Lung (tissue), 12 donors: ENCODE measurements around the gene LOXHD1. TPM values are rescaled to one million over a fixed set of nuclear protein-coding genes. Genes with fewer than 3 reads are reported as not detected.

ENCODE experiments used
- ATAC-seq: fragments of 200-7000 bp; cut with Tn5 transposase; one replicate; pipeline ENCODE4 v1.9.1; 2020; ENCODE audit warnings: moderate number of reproducible peaks; ENCODE audit not compliant: insufficient read depth, low FRiP score
- DNase-seq, 3 donors: peaks; one replicate each; pipeline ENCODE4 v3.0.0-alpha.2; 2013 to 2017
- H3K27ac ChIP-seq, 2 donors: one replicate each; pipeline ENCODE4 v1.5.1; 2013; ENCODE audit warnings: mild to moderate bottlenecking in 2 of 2, moderate library complexity in 2 of 2, control low read depth in 1 of 2, inconsistent platforms in 1 of 2, low read depth in 1 of 2, low read length in 1 of 2
- H3K27me3 ChIP-seq, 3 donors: one replicate each; pipeline ENCODE4 v1.5.1; 2013; ENCODE audit warnings: low read length in 2 of 3; ENCODE audit not compliant: control insufficient read depth in 3 of 3, insufficient read depth in 3 of 3
- H3K36me3 ChIP-seq, 4 donors: one replicate each; pipeline ENCODE4 v1.5.1; 2013; ENCODE audit warnings: low read length in 4 of 4, mild to moderate bottlenecking in 1 of 4, moderate library complexity in 1 of 4; ENCODE audit not compliant: control insufficient read depth in 4 of 4, insufficient read depth in 4 of 4
- H3K4me1 ChIP-seq, 5 donors: one replicate each; pipeline ENCODE4 v1.5.1; 2013; ENCODE audit warnings: low read length in 5 of 5, mild to moderate bottlenecking in 2 of 5, moderate library complexity in 1 of 5; ENCODE audit not compliant: control insufficient read depth in 5 of 5, insufficient read depth in 5 of 5
- H3K4me3 ChIP-seq: one replicate; pipeline ENCODE4 v1.5.1; 2013; ENCODE audit warnings: mild to moderate bottlenecking, control low read depth, moderate library complexity
- H3K9ac ChIP-seq, 2 donors: one replicate each; pipeline ENCODE4 v1.5.1; 2013; ENCODE audit warnings: low read length in 2 of 2, control low read depth in 1 of 2; ENCODE audit not compliant: insufficient read depth in 1 of 2
- H3K9me3 ChIP-seq, 4 donors: one replicate each; pipeline ENCODE4 v1.5.1; 2013; ENCODE audit warnings: low read length in 3 of 4, mild to moderate bottlenecking in 1 of 4, moderate library complexity in 1 of 4; ENCODE audit not compliant: control insufficient read depth in 4 of 4, insufficient read depth in 3 of 4
- WGBS, 2 donors: extraction: QIAGEN DNeasy Blood & Tissue Kit; methylation state at CpG; one replicate each; pipeline ENCODE4 v1.1.7; 2013; 5-methylcytosine and 5-hydroxymethylcytosine counted together
- polyA plus RNA-seq, 2 donors: library from polyadenylated mRNA; stranded (reverse); fragments of 200-250 nt; gene quantifications; one replicate each; pipeline ENCODE4 v1.2.1, GENCODE V29; 2013
- total RNA-seq, 2 donors: library from RNA; depleted of rRNA in 1 of 2; stranded (reverse); fragments of >200 nt in 1 of 2; gene quantifications; one replicate each; pipeline ENCODE4 v1.2.1, GENCODE V29; 2014 to 2021
- TF ChIP-seq, protein P1 (sequence below): IDR thresholded peaks from 2 replicates; pipeline ENCODE4 v1.5.1; 2012; ENCODE audit warnings: mild to moderate bottlenecking; ENCODE audit errors: control extremely low read depth, extremely low read depth
- donor health status: control.
- donor health status: control.
- donor health status: Bipolar disorder and iron deficiency.
- donor health status: healthy.
- donor health status: DM: yes; HTN: yes; CAD: no.

Gene LOXHD1
- total and polyA plus RNA-seq, 4 donors = 0.45 to 3.1 (median 1.2) TPM

DNA sequence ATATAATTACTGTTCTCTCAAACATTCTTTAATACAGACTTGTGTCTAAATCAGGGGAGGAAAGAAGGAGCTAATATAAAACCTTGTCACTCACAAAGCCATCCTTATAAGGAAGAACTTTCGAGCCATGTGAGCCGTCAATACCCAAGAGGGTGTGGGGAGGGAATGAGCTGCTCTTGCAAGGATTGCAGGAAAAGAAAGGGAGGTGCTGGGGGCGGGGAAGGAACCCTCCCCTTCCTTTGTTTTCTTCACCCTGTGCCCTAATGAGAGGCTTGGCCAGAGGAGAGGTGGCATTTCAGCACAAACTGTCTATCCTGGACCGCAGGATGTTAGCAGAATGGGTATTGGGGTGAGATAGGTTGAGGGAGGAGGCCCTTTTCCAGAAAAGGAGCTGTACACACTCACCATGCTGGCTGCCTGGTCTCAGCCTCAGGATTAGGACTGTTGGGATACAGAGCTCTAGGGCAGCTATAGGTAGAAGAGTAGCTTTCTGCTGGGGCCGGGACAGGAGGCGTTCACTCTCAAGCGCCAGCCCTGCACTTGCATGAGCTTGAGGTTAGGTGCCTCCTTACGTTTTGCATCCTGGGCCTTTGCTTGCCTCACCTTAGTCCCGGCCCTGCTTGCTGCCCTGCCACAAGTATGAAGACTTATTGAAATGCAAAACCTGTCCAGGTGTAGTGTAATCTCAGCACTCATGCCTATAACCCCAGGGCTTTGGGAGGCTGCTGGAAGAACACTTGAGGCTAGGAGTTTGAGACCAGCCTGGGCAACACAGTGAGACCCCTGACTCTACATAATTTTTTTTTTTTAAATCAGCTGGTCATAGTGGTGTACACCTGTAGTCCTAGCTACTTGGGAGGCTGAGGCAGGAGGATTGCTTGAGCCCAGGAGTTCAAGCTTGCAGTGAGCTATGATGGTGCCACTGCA lies 190.5 kb downstream of the LOXHD1 start:
- Histone ChIP-seq H3K4me3 (no peak overlapping the region), H3K27ac (no peak overlapping the region), H3K27me3 (no peaks in the 10 kb centered on the region), H3K4me1 (peaks cover 0 to 4% (median 0%) of the 10 kb centered on the region in 5 donors), H3K9ac (no peak overlapping the region), H3K9me3 (no peaks in the 10 kb centered on the region), H3K36me3 (no peaks in the 10 kb centered on the region)
- DNase-seq (no peak), ATAC-seq (no peak)
- 60 to 71% methylated on average over 9 of the region's 9 CpGs for WGBS, 2 donors
- TF ChIP-seq, protein P1, sequence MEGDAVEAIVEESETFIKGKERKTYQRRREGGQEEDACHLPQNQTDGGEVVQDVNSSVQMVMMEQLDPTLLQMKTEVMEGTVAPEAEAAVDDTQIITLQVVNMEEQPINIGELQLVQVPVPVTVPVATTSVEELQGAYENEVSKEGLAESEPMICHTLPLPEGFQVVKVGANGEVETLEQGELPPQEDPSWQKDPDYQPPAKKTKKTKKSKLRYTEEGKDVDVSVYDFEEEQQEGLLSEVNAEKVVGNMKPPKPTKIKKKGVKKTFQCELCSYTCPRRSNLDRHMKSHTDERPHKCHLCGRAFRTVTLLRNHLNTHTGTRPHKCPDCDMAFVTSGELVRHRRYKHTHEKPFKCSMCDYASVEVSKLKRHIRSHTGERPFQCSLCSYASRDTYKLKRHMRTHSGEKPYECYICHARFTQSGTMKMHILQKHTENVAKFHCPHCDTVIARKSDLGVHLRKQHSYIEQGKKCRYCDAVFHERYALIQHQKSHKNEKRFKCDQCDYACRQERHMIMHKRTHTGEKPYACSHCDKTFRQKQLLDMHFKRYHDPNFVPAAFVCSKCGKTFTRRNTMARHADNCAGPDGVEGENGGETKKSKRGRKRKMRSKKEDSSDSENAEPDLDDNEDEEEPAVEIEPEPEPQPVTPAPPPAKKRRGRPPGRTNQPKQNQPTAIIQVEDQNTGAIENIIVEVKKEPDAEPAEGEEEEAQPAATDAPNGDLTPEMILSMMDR = no peak

DNA sequence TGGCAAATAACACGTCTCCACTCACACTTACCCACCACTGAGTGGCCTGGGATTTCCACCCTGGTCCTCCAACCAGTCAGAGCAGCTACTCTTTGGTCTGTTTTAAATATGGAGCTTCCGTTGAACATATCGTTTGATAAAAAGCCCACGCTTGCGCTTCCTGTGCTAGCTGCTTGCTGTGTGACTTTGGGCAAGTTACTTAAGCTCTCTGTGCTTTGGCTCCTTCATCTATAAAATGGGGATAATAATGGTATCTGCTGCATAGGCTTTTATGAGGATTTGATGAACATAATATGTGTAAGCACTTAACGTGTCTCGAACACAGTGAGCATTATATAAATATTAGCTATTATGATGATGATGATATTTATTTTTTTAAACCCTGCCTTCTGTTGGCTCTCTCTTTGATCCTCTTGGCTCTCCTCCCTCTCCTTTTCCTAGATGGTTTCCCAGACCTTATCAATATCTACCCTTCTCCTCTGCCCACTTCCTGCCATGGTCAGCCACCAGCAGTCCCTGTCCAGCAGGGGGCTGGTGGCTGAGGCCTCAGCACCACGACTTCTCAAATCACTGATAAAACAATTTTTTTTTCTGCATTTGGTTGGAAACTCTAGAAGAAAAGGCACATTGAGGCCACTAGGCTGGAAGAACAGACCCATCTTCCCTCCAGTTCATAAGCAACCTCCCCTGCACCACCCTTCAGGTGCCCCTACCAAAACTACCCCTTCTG lies 191.9 kb downstream of the LOXHD1 start:
- ATAC-seq (no peak), DNase-seq (no peak)
- Histone ChIP-seq H3K27ac (no peak overlapping the region), H3K9ac (no peak overlapping the region), H3K27me3 (no peaks in the 10 kb centered on the region), H3K4me1 (peaks cover 0 to 4% (median 0%) of the 10 kb centered on the region in 5 donors), H3K9me3 (no peaks in the 10 kb centered on the region), H3K36me3 (no peaks in the 10 kb centered on the region), H3K4me3 (no peak overlapping the region)
- 69 to 73% methylated on average over 8 of the region's 8 CpGs for WGBS, 2 donors
- TF ChIP-seq, protein P1 = no peak

DNA sequence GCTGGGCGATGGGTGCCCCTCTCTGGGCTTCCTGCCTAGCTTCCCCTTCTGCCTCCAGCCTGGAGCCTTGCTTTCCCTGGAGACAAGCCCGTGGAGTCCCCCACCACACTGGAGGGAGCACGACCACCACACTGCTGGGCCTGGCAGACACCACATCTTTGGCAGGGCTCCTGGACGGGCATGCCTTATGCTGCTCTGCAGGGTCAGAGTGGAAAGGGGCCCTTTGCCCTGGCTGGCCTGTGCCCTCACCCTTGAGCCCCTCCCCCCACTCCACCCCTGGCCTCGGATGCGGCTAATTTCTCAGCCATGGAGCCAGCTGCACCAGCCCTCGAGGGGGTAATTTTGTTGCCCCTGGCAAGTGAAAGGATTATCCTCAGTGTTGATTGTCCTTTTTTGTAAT lies 194.5 kb downstream of the LOXHD1 start:
- no peak for ATAC-seq
- WGBS, 2 donors = 60 to 61% methylated on average over 7 of the region's 7 CpGs

More for the DNA sequence above, 194.5 kb downstream of the LOXHD1 start:
- TF ChIP-seq, protein P1 = no peak
- Histone ChIP-seq H3K9me3 (no peaks in the 10 kb centered on the region), H3K4me1 (peaks cover 0 to 4% (median 0%) of the 10 kb centered on the region in 5 donors), H3K9ac (no peak overlapping the region), H3K27ac (no peak overlapping the region), H3K4me3 (no peak overlapping the region), H3K36me3 (peaks cover 0 to 5% (median 1%) of the 10 kb centered on the region in 4 donors), H3K27me3 (no peaks in the 10 kb centered on the region)
- no peak for DNase-seq
